HCT116 (cell line): Measurements from ENCODE around the gene IMMP2L. TPM values are rescaled to one million over a fixed set of nuclear protein-coding genes. Genes with fewer than 3 reads are reported as not detected.

ENCODE experiments used
- ATAC-seq: fragments of 200-7000 bp; cut with Tn5 transposase; 2 replicates; pipeline ENCODE4 v1.9.1; 2020; ENCODE audit warnings: mild to moderate bottlenecking, moderate library complexity
- BruUV-seq: library from RNA; stranded (reverse); fragments of 400-500 nt; replicated peaks from 2 replicates; lab custom pipeline; 2021; lab: Mats Ljungman, UMichigan
- CTCF ChIA-PET: fragments of 300-600 bp; sonication (Branson Sonifier 250); formaldehyde crosslinking; loops from one replicate; lab custom pipeline; 2021; ENCODE audit warnings: antibody characterized with exemption; lab: Charles Lee
- POLR2A ChIA-PET: fragments of 300-600, 350-600 bp; sonication (Branson Sonifier 250); formaldehyde crosslinking; loops from one replicate; lab custom pipeline; 2021; ENCODE audit warnings: antibody characterized with exemption; lab: Charles Lee
- RAD21 ChIA-PET, 2 experiments: fragments of 300-600 bp; sonication (Branson Sonifier 250); formaldehyde crosslinking; loops; one replicate each; lab custom pipeline; 2023; ENCODE audit warnings: low total read pairs in 2 of 2; ENCODE audit not compliant: uncharacterized antibody in 2 of 2, unreplicated experiment in 2 of 2, low non-redundant PET in 1 of 2; lab: Charles Lee
- DNase-seq: peaks from one replicate; pipeline ENCODE4 v3.0.0-alpha.2; 2010; ENCODE audit warnings: low read depth, low spot score
- H2AFZ ChIP-seq: fragments of 200-600 bp; shearing (Covaris generic), sonication (generic); 2 replicates; pipeline ENCODE4 v1.6.1; 2017; ENCODE audit warnings: low read depth, mixed run types, mixed read lengths, antibody characterized with exemption, low read length; ENCODE audit not compliant: poor library complexity, severe bottlenecking
- H3K27ac ChIP-seq: 2 replicates; pipeline ENCODE4 v1.5.1; 2012; ENCODE audit warnings: low read depth, low read length
- H3K27me3 ChIP-seq: fragments of 200-600 bp; sonication (generic); 2 replicates; pipeline ENCODE4 v1.6.1; 2016; ENCODE audit warnings: mixed run types, low read length, mixed read lengths; ENCODE audit not compliant: insufficient read depth
- H3K36me3 ChIP-seq, 2 experiments: fragments of 200-500 bp in 1 of 2; fragments of 200-600 bp in 1 of 2; sonication (Bioruptor generic) in 1 of 2; sonication (generic) in 1 of 2; 2 replicates each; pipeline versions ENCODE4 v1.5.1 to v1.6.1; 2014 to 2016; ENCODE audit warnings: low read length in 2 of 2, inconsistent platforms in 1 of 2, mixed read lengths in 1 of 2, mixed run types in 1 of 2; ENCODE audit not compliant: insufficient read depth in 2 of 2, control insufficient read depth in 1 of 2
- H3K4me1 ChIP-seq, 2 experiments: fragments of 200-600 bp in 1 of 2; sonication (generic) in 1 of 2; 2 replicates each; pipeline versions ENCODE4 v1.5.1 to v1.6.1; 2012 to 2017; ENCODE audit warnings: low read length in 2 of 2, inconsistent platforms in 1 of 2, mild to moderate bottlenecking in 1 of 2, mixed read lengths in 1 of 2, mixed run types in 1 of 2, moderate library complexity in 1 of 2; ENCODE audit not compliant: insufficient read depth in 2 of 2, control insufficient read depth in 1 of 2
- H3K4me2 ChIP-seq: fragments of 200-600 bp; sonication (generic); 2 replicates; pipeline ENCODE4 v1.6.1; 2017; ENCODE audit warnings: mixed run types, low read length, mixed read lengths
- H3K4me3 ChIP-seq, 2 experiments: fragments of 200-600 bp in 1 of 2; sonication (generic) in 1 of 2; replicated peaks in 1 of 2; 2 replicates each; pipeline ENCODE4 v1.5.1; 2011 to 2016; ENCODE audit warnings: low read length in 2 of 2, control low read depth in 1 of 2, low read depth in 1 of 2, mild to moderate bottlenecking in 1 of 2, mixed read lengths in 1 of 2, mixed run types in 1 of 2
- H3K79me2 ChIP-seq: fragments of 200-600 bp; sonication (generic); 2 replicates; pipeline ENCODE4 v1.6.1; 2017; ENCODE audit warnings: mild to moderate bottlenecking, mixed run types, low read length, moderate library complexity, mixed read lengths; ENCODE audit not compliant: insufficient read depth
- H3K9ac ChIP-seq: fragments of 200-600 bp; sonication (generic); 2 replicates; pipeline ENCODE4 v1.6.1; 2016; ENCODE audit warnings: low read length, mixed read lengths
- H3K9me2 ChIP-seq: fragments of 200-600 bp; sonication (generic), shearing (Covaris generic); 2 replicates; pipeline ENCODE4 v1.6.1; 2017; ENCODE audit warnings: mixed run types, mild to moderate bottlenecking, moderate library complexity; ENCODE audit not compliant: insufficient read depth
- H3K9me3 ChIP-seq, 2 experiments: fragments of 200-500 bp in 1 of 2; fragments of 200-600 bp in 1 of 2; sonication (Bioruptor generic) in 1 of 2; sonication (generic) in 1 of 2; 2 replicates each; pipeline ENCODE4 v1.6.1; 2014 to 2017; ENCODE audit warnings: low read length in 2 of 2, mixed read lengths in 2 of 2, inconsistent platforms in 1 of 2, low read depth in 1 of 2, mild to moderate bottlenecking in 1 of 2, mixed run types in 1 of 2, moderate library complexity in 1 of 2; ENCODE audit not compliant: control insufficient read depth in 1 of 2, insufficient read depth in 1 of 2
- H4K20me1 ChIP-seq: fragments of 200-600 bp; sonication (generic), shearing (Covaris generic); 2 replicates; pipeline ENCODE4 v1.6.1; 2017; ENCODE audit warnings: mixed run types, mild to moderate bottlenecking, moderate library complexity; ENCODE audit not compliant: insufficient read depth
- CBX3 ChIP-seq: IDR thresholded peaks from 2 replicates; pipeline ENCODE4 v1.6.1; 2012; ENCODE audit warnings: low read depth
- CEBPB ChIP-seq: IDR thresholded peaks from 2 replicates; pipeline ENCODE4 v1.6.1; 2012; ENCODE audit warnings: low read depth
- EGR1 ChIP-seq: IDR thresholded peaks from 2 replicates; pipeline ENCODE4 v1.6.1; 2012; ENCODE audit warnings: low read depth
- ELF1 ChIP-seq: IDR thresholded peaks from 2 replicates; pipeline ENCODE4 v1.6.1; 2012; ENCODE audit warnings: low read depth, borderline replicate concordance
- EZH2 ChIP-seq: fragments of 200-600 bp; sonication (generic); IDR thresholded peaks from 2 replicates; pipeline ENCODE4 v1.6.1; 2017; ENCODE audit warnings: antibody characterized with exemption, mixed run types
- EZH2phosphoT487 ChIP-seq: fragments of 200-600 bp; IDR thresholded peaks from 2 replicates; pipeline ENCODE4 v1.6.1; 2018; ENCODE audit warnings: antibody characterized with exemption, borderline replicate concordance
- JUND ChIP-seq: IDR thresholded peaks from 2 replicates; pipeline ENCODE4 v1.6.1; 2012
- POLR2AphosphoS5 ChIP-seq: IDR thresholded peaks from 2 replicates; pipeline ENCODE4 v1.6.1; 2011; ENCODE audit warnings: mild to moderate bottlenecking, low read depth, low read length, moderate library complexity
- RAD21 ChIP-seq: IDR thresholded peaks from 2 replicates; pipeline ENCODE4 v1.6.1; 2012; ENCODE audit warnings: low read depth, mild to moderate bottlenecking
- SIN3A ChIP-seq: IDR thresholded peaks from 2 replicates; pipeline ENCODE4 v1.6.1; 2012; ENCODE audit warnings: low read depth
- SP1 ChIP-seq: IDR thresholded peaks from 2 replicates; pipeline ENCODE4 v1.6.1; 2012; ENCODE audit warnings: low read depth
- SRF ChIP-seq: IDR thresholded peaks from 2 replicates; pipeline ENCODE4 v1.6.1; 2012; ENCODE audit warnings: low read depth
- TCF7L2 ChIP-seq: IDR thresholded peaks from 2 replicates; pipeline ENCODE4 v1.7.0; 2011; ENCODE audit warnings: borderline replicate concordance, inconsistent platforms; ENCODE audit not compliant: insufficient read depth, insufficient read length; ENCODE audit errors: extremely low read depth
- ZFX ChIP-seq: fragments of 450-650 bp; IDR thresholded peaks from 2 replicates; pipeline ENCODE4 v1.6.1; 2017
- ZNF274 ChIP-seq: fragments of 200-500 bp; sonication (Bioruptor generic); IDR thresholded peaks from 2 replicates; pipeline ENCODE4 v1.6.1; 2014; ENCODE audit warnings: mild to moderate bottlenecking, low read depth, low read length, inconsistent platforms
- intact Hi-C: fragments of 100-400 bp; cut with micrococcal nuclease; formaldehyde crosslinking; loops from 2 replicates; pipeline ENCODE4 v1.10.0; 2022
- total RNA-seq: library from RNA; stranded (reverse); gene quantifications from one replicate; pipeline ENCODE4 v1.2.1, GENCODE V29; 2021; ENCODE audit not compliant: unreplicated experiment
- TF ChIP-seq, protein P1 (sequence below): IDR thresholded peaks from 2 replicates; pipeline ENCODE4 v1.6.1; 2012
- TF ChIP-seq, protein P2 (sequence below): IDR thresholded peaks from 2 replicates; pipeline ENCODE4 v1.6.1; 2011; ENCODE audit warnings: mild to moderate bottlenecking, low read length, moderate library complexity; ENCODE audit not compliant: insufficient replicate concordance; ENCODE audit errors: extremely low read depth
- TF ChIP-seq, protein P3 (sequence below): IDR thresholded peaks from 2 replicates; pipeline ENCODE4 v1.6.1; 2012
- TF ChIP-seq, protein P4 (sequence below), 3 experiments: fragments of 200-600 bp in 1 of 3; sonication (generic) in 1 of 3; IDR thresholded peaks in 2 of 3; conservative IDR thresholded peaks in 1 of 3; 2 replicates each; pipeline ENCODE4 v1.5.1; 2012 to 2017; ENCODE audit warnings: low read depth in 2 of 3, low read length in 2 of 3, antibody characterized with exemption in 1 of 3, borderline replicate concordance in 1 of 3, control low read depth in 1 of 3, mild to moderate bottlenecking in 1 of 3, mixed read lengths in 1 of 3, mixed run types in 1 of 3, moderate library complexity in 1 of 3; ENCODE audit not compliant: insufficient read depth in 1 of 3

Gene IMMP2L
- total RNA-seq, 1 experiment from 2014 or later = 21.1 TPM

DNA sequence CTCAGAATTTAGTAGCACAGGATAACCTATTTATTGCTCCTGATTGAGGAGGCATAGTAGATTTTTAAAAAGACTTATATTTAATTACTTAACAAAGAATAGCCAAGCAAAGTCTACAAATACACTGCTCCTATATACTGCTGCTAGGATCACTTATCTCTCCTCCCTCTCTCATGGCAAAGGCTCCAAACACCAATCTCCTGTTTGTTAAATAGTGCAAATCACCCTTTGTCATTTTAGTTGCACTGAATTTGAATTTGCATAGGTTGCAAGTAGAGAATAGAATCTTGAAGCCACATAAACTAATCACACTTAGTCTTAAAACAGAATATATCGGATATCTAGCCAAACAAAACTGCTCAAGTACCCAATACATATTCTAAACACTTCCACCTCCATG lies 690.4 kb downstream of the IMMP2L start:
- Histone ChIP-seq H3K9me2 (no peaks in the 10 kb centered on the region; the same call in 1 of the 2 replicates), H3K9me3 (no peaks in the 10 kb centered on the region), H3K36me3 (no peaks in the 10 kb centered on the region), H3K27ac (no peak overlapping the region), H3K27me3 (no peaks in the 10 kb centered on the region), H3K4me1 (no peaks in the 10 kb centered on the region), H4K20me1 (no peaks in the 10 kb centered on the region), H2AFZ (no peak overlapping the region), H3K4me2 (no peak overlapping the region), H3K9ac (no peak overlapping the region), H3K4me3 (no peak overlapping the region), H3K79me2 (no peaks in the 10 kb centered on the region)
- ChIA-PET RAD21 (no interaction called here), POLR2A (no interaction called here), CTCF (no interaction called here)
- no peak for TF ChIP-seq EGR1
- no peak for TF ChIP-seq SP1
- TF ChIP-seq, protein P1, sequence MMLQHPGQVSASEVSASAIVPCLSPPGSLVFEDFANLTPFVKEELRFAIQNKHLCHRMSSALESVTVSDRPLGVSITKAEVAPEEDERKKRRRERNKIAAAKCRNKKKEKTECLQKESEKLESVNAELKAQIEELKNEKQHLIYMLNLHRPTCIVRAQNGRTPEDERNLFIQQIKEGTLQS = no peak
- DNase-seq (no peak), ATAC-seq (no peak)
- no TSS peak for BruUV-seq
- intact Hi-C loops = no loop called here

DNA sequence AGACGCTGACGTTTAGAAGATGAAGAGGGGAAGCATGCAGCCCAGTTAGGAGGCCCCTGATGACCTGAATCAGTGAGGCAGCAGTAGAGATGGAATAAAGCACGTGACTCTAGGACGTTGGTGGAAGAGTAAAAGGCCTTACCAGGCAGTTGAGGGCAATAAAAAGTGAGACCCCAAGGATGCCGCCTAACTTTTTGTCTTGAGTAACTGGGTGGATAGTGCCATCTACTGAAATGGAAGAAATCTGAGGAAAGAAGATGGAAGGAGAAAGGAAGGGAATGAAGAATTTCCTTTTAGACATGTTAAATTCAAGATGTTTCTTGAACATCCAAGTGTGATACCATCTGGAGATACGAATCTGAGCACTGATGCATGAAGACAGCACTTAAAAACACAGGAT lies 691.4 kb downstream of the IMMP2L start:
- no peak overlapping the region for H3K9ac ChIP-seq
- DNase-seq = no peak
- no peak for ATAC-seq
- intact Hi-C loops = no loop called here
- BruUV-seq = no TSS peak
- H3K4me1 ChIP-seq = no peaks in the 10 kb centered on the region
- no peaks in the 10 kb centered on the region for H3K36me3 ChIP-seq
- ChIA-PET POLR2A (no interaction called here), RAD21 (no interaction called here), CTCF (no interaction called here)
- H3K27me3 ChIP-seq = no peaks in the 10 kb centered on the region
- no peak overlapping the region for H3K4me3 ChIP-seq
- H3K27ac ChIP-seq = no peak overlapping the region
- H3K79me2 ChIP-seq = no peaks in the 10 kb centered on the region
- H2AFZ ChIP-seq = no peak overlapping the region
- no peaks in the 10 kb centered on the region for H3K9me3 ChIP-seq
- H3K4me2 ChIP-seq = no peak overlapping the region
- no peak for TF ChIP-seq EZH2phosphoT487
- TF ChIP-seq SIN3A = no peak
- no peak for TF ChIP-seq CEBPB
- TF ChIP-seq, protein P2, sequence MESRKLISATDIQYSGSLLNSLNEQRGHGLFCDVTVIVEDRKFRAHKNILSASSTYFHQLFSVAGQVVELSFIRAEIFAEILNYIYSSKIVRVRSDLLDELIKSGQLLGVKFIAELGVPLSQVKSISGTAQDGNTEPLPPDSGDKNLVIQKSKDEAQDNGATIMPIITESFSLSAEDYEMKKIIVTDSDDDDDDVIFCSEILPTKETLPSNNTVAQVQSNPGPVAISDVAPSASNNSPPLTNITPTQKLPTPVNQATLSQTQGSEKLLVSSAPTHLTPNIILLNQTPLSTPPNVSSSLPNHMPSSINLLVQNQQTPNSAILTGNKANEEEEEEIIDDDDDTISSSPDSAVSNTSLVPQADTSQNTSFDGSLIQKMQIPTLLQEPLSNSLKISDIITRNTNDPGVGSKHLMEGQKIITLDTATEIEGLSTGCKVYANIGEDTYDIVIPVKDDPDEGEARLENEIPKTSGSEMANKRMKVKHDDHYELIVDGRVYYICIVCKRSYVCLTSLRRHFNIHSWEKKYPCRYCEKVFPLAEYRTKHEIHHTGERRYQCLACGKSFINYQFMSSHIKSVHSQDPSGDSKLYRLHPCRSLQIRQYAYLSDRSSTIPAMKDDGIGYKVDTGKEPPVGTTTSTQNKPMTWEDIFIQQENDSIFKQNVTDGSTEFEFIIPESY = no peak
- TF ChIP-seq JUND = no peak
- no peak for TF ChIP-seq ZFX
- no peak for TF ChIP-seq SP1
- TF ChIP-seq, protein P3, sequence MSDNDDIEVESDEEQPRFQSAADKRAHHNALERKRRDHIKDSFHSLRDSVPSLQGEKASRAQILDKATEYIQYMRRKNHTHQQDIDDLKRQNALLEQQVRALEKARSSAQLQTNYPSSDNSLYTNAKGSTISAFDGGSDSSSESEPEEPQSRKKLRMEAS = no peak
- TF ChIP-seq ELF1 = no peak
- TF ChIP-seq, protein P4, sequence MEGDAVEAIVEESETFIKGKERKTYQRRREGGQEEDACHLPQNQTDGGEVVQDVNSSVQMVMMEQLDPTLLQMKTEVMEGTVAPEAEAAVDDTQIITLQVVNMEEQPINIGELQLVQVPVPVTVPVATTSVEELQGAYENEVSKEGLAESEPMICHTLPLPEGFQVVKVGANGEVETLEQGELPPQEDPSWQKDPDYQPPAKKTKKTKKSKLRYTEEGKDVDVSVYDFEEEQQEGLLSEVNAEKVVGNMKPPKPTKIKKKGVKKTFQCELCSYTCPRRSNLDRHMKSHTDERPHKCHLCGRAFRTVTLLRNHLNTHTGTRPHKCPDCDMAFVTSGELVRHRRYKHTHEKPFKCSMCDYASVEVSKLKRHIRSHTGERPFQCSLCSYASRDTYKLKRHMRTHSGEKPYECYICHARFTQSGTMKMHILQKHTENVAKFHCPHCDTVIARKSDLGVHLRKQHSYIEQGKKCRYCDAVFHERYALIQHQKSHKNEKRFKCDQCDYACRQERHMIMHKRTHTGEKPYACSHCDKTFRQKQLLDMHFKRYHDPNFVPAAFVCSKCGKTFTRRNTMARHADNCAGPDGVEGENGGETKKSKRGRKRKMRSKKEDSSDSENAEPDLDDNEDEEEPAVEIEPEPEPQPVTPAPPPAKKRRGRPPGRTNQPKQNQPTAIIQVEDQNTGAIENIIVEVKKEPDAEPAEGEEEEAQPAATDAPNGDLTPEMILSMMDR (IDR thresholded peaks at IDR 0.05 in 2 of 3, conservative IDR thresholded peaks at IDR 0.05 in 1 of 3; ENCODE audit: borderline replicate concordance in 1 of 3, insufficient read depth in 1 of 3, low read depth in 2 of 3, low read length in 2 of 3) = no peak
- no peak for TF ChIP-seq CBX3
- no peak for TF ChIP-seq POLR2AphosphoS5
- no peak for TF ChIP-seq ZNF274
- TF ChIP-seq EZH2 = no peak
- TF ChIP-seq RAD21 = no peak
- TF ChIP-seq TCF7L2 = no peak
- no peak for TF ChIP-seq SRF
- H4K20me1 ChIP-seq = no peaks in the 10 kb centered on the region
- no peaks in the 10 kb centered on the region; the same call in 1 of the 2 replicates for H3K9me2 ChIP-seq
